ENCODE measurements around the gene TESPA1. TPM values are rescaled to one million over a fixed set of nuclear protein-coding genes. Genes with fewer than 3 reads are reported as not detected.
A peak's percentile ranks its signal among the peaks of the same experiment; 100 is the strongest.
"Not testable (repeated sequence)": the region's sequence is repeated elsewhere in the genome, so short reads cannot be mapped to it uniquely, and the experiment has no call there.

TESPA1 gene
- total RNA-seq, 1 experiment from 2014 or later = 35.1 TPM

DNA sequence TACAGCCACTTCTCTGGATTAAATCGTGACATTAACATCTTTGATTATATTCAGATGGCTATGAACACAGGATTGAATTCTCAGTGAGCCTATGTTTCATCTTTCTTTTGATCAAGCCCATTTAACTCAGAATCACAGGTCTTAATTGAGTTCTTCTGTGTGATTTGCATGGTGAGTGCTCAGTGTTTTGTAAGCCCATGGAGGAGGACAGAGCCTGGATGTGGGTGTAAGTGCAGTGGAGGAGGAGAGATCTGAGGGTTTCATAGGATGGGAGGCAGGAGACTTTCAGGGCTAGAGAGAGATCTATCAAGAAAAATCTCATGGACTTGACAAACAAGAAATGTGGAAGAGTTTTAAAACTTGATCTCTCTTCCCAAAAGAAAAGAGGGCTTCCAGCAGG is 5.3 kb upstream of the TESPA1 start:
- Histone ChIP-seq H4K20me1 (ENCODE audit: insufficient read depth, low read depth, low read length) (no peaks in the 10 kb centered on the region), H3K4me2 (ENCODE audit: low read depth, low read length, poor library complexity, severe bottlenecking) (peak overlapping the region; percentile 72), H3K36me3 (ENCODE audit: insufficient read depth, low read length) (no peaks in the 10 kb centered on the region), H3K9me2 (replicated peaks; ENCODE audit: insufficient read depth, low read length) (no peaks in the 10 kb centered on the region), H3K9ac (ENCODE audit: low read length) (peak overlapping the region; percentile 69), H3K9me3 (ENCODE audit: low read length) (no peaks in the 10 kb centered on the region), H3K4me1 (ENCODE audit: low read length) (peaks cover 73% of the 10 kb centered on the region), H3K27me3 (ENCODE audit: low read length) (no peaks in the 10 kb centered on the region), H2AFZ (ENCODE audit: low read length) (peak overlapping the region; percentile 6; the same call in 1 of the 2 replicates), H3K27ac (ENCODE audit: low read length) (peak overlapping the region; percentile 93), H3K79me2 (ENCODE audit: low read length) (peaks cover 11% of the 10 kb centered on the region), H3K4me3 (ENCODE audit: low read length) (no peak overlapping the region)
- DNase-seq = peak; percentile 56

DNA sequence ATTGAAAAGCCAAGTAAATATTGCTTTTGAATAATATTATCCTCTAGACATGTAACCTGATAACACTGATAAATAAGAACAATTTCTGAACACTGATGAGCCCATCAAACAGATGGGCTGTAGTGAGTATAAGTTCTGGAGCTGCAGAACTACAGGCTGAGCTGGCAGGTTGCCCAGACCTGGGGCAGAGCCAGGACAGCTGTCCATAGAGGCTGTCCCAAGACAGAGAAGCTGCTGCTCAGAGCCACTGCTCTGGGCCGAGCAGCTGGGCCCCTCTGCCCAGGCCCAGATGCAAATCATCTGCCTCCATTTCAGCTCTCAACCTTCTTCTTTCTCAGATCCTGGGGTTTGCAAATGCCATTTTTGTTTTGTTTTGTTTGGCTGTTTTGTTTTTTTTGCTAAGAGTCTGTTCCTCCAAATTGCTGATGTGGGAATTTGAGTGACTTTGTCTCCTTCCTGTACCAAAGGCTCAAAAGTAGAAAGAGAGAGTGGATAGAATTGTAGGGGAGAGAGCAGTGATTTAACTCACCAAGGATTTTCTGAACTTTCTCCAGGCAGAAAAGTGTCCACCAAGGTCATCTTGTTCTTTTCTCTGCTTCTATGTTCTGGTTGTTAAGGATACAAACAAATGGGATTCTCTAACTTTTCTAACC is 4.0 kb upstream of the TESPA1 start:
- Histone ChIP-seq H3K27me3 (ENCODE audit: low read length) (no peaks in the 10 kb centered on the region), H3K4me2 (ENCODE audit: low read depth, low read length, poor library complexity, severe bottlenecking) (peak overlapping the region; percentile 72), H3K9me2 (replicated peaks; ENCODE audit: insufficient read depth, low read length) (no peaks in the 10 kb centered on the region), H3K4me1 (ENCODE audit: low read length) (peaks cover 77% of the 10 kb centered on the region), H3K36me3 (ENCODE audit: insufficient read depth, low read length) (no peaks in the 10 kb centered on the region), H3K27ac (ENCODE audit: low read length) (peak overlapping the region; percentile 93), H3K79me2 (ENCODE audit: low read length) (peaks cover 22% of the 10 kb centered on the region), H2AFZ (ENCODE audit: low read length) (peak overlapping the region; percentile 38; the same call in 1 of the 2 replicates), H3K9me3 (ENCODE audit: low read length) (no peaks in the 10 kb centered on the region), H3K9ac (ENCODE audit: low read length) (peak overlapping the region; percentile 69), H4K20me1 (ENCODE audit: insufficient read depth, low read depth, low read length) (no peaks in the 10 kb centered on the region), H3K4me3 (ENCODE audit: low read length) (peak overlapping the region; percentile 32)
- DNase-seq = peak; percentile 78

DNA sequence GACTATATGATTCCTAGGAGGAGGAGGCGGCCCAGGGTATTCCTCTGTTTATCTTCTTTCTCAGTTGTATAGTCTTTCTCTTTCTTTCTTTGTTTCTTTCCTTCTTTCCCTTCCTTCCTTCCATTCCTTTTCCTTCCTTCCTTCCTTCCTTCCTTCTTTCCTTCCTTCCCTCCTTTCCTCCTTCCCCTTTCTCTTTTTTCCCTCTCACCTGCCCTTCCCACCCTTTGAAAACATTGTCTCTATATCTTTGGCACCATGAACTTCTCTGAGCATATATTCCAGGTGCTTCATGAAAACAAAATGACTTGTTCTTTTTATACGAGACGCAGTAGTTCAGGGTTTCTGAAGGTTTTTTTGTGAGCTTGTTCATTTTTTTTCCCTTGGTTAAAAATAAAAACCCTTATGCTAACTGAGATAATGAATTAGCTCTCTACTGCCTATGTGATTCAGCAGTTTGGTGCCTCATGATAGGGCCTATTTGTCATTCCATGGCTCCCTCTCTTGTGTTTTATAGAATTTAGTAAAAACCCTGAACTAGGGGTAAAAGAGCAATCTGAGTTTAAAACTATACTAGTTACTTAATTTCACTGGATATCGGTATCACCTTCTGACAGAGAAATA is 3.2 kb upstream of the TESPA1 start:
- H3K79me2 ChIP-seq (ENCODE audit: low read length) = peaks cover 30% of the 10 kb centered on the region
- H3K27ac ChIP-seq (ENCODE audit: low read length) = peak overlapping the region; percentile 93
- peak overlapping the region; percentile 69; the same call in 1 of the 2 replicates for H3K9ac ChIP-seq (ENCODE audit: low read length)
- no peaks in the 10 kb centered on the region for H4K20me1 ChIP-seq (ENCODE audit: insufficient read depth, low read depth, low read length)
- DNase-seq = no peak
- no peaks in the 10 kb centered on the region for H3K9me2 ChIP-seq (replicated peaks; ENCODE audit: insufficient read depth, low read length)
- no peaks in the 10 kb centered on the region for H3K27me3 ChIP-seq (ENCODE audit: low read length)
- H3K9me3 ChIP-seq (ENCODE audit: low read length) = no peaks in the 10 kb centered on the region
- peak overlapping the region; percentile 72 for H3K4me2 ChIP-seq (ENCODE audit: low read depth, low read length, poor library complexity, severe bottlenecking)
- 0 out of 2 replicates have a peak overlapping the region, but pooled peaks have one; percentile 8 for H2AFZ ChIP-seq (ENCODE audit: low read length)
- H3K4me1 ChIP-seq (ENCODE audit: low read length) = peaks cover 80% of the 10 kb centered on the region
- H3K4me3 ChIP-seq (ENCODE audit: low read length) = 0 out of 2 replicates have a peak overlapping the region, but pooled peaks have one; percentile 32
- peaks cover 4% of the 10 kb centered on the region; the same call in 1 of the 2 replicates for H3K36me3 ChIP-seq (ENCODE audit: insufficient read depth, low read length)

DNA sequence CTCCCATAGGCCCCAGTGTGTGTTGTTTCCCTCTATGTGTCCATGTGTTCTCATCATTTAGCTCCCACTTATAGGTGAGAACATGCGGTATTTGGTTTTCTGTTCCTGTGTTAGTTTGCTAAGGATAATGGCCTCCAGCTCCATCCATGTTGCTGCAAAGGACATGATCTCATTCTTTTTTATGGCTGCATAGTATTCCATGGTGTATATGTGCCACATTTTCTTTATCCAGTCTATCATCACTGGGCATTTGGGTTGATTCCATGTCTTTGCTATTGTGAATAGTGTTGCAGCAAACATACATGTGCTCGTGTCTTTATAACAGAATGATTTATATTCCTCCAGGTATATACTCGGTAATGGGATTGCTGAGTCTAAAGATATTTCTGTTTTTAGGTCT is 2.2 kb upstream of the TESPA1 start:
- Histone ChIP-seq H3K4me1 (ENCODE audit: low read length) (peaks cover 82% of the 10 kb centered on the region), H3K79me2 (ENCODE audit: low read length) (peaks cover 39% of the 10 kb centered on the region)

DNA sequence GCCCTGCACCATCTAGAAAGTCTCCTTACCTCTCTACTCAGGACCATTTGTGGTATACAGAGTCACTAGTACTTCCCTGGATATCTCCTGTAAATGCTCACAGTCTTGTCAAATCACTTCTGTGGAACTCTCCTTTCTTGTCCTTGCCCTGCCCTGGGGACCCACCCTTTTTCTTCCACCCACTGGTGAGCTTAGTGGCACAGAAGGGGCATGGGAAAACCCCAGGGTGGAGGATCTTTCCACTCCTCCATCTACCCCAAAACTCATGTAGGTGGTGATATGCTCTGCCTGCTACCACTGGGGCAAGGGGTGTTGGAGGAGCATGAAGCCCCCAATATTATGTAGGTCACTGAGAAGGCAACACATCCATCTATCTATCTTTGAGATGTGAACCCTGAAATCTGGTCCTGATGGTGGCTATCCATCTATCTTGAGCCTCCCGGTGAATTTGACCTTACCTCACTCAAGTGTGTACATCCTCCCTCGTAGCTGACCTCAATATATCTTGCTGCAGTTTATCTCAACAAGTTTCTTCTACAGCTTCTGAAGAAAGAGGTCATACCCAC is 943 bp downstream of the TESPA1 start:
- H3K9me2 ChIP-seq (replicated peaks; ENCODE audit: insufficient read depth, low read length) = no peaks in the 10 kb centered on the region
- peaks cover 65% of the 10 kb centered on the region for H3K79me2 ChIP-seq (ENCODE audit: low read length)
- H3K9ac ChIP-seq (ENCODE audit: low read length) = peak overlapping the region; percentile 76
- H4K20me1 ChIP-seq (ENCODE audit: insufficient read depth, low read depth, low read length) = no peaks in the 10 kb centered on the region
- peak; percentile 42 for DNase-seq
- peaks cover 52% of the 10 kb centered on the region for H3K4me1 ChIP-seq (ENCODE audit: low read length)
- H2AFZ ChIP-seq (ENCODE audit: low read length) = no peak overlapping the region
- peak overlapping the region; percentile 81 for H3K4me2 ChIP-seq (ENCODE audit: low read depth, low read length, poor library complexity, severe bottlenecking)
- no peaks in the 10 kb centered on the region for H3K27me3 ChIP-seq (ENCODE audit: low read length)
- H3K36me3 ChIP-seq (ENCODE audit: insufficient read depth, low read length) = peaks cover 31% of the 10 kb centered on the region; the same call in 1 of the 2 replicates
- H3K9me3 ChIP-seq (ENCODE audit: low read length) = no peaks in the 10 kb centered on the region
- peak overlapping the region; percentile 74 for H3K27ac ChIP-seq (ENCODE audit: low read length)
- peak overlapping the region; percentile 73 for H3K4me3 ChIP-seq (ENCODE audit: low read length)

More for the DNA sequence above, 2.2 kb upstream of the TESPA1 start:
- not testable (repeated sequence) for H3K4me2 ChIP-seq (ENCODE audit: low read depth, low read length, poor library complexity, severe bottlenecking); DNase-seq; H4K20me1 ChIP-seq (ENCODE audit: insufficient read depth, low read depth, low read length); H3K9ac ChIP-seq (ENCODE audit: low read length); H3K27me3 ChIP-seq (ENCODE audit: low read length); H3K9me2 ChIP-seq (replicated peaks; ENCODE audit: insufficient read depth, low read length); H3K4me3 ChIP-seq (ENCODE audit: low read length); H3K9me3 ChIP-seq (ENCODE audit: low read length); H2AFZ ChIP-seq (ENCODE audit: low read length)
- Histone ChIP-seq H3K27ac (ENCODE audit: low read length) (0 out of 2 replicates have a peak overlapping the region, but pooled peaks have one; percentile 93), H3K36me3 (ENCODE audit: insufficient read depth, low read length) (peaks cover 13% of the 10 kb centered on the region; the same call in 1 of the 2 replicates)

DNA sequence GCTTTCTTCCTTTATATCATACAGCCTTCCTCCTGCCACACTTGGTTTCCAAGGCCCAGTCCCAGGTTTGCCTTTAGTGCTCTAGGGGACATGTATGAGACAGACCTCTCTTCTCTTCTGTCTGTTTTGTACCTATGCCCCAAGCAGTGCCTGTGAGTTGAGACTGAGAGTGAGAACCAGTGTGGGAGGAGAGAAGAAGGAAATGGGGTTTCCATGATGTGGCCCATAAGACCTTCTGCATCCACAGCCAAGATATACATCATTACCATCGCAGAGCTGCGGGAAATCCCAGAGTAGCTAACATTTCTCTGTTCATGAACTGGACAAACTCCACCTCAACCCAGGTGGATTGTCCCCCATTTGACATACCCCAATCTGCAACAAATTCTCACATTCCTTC is 2.8 kb downstream of the TESPA1 start:
- Histone ChIP-seq H3K4me1 (ENCODE audit: low read length) (peaks cover 36% of the 10 kb centered on the region), H3K9ac (ENCODE audit: low read length) (no peak overlapping the region), H3K27me3 (ENCODE audit: low read length) (no peaks in the 10 kb centered on the region), H3K27ac (ENCODE audit: low read length) (no peak overlapping the region), H3K36me3 (ENCODE audit: insufficient read depth, low read length) (peaks cover 31% of the 10 kb centered on the region; the same call in 1 of the 2 replicates), H3K9me3 (ENCODE audit: low read length) (no peaks in the 10 kb centered on the region), H4K20me1 (ENCODE audit: insufficient read depth, low read depth, low read length) (no peaks in the 10 kb centered on the region), H3K4me3 (ENCODE audit: low read length) (no peak overlapping the region), H2AFZ (ENCODE audit: low read length) (no peak overlapping the region), H3K79me2 (ENCODE audit: low read length) (peaks cover 83% of the 10 kb centered on the region), H3K4me2 (ENCODE audit: low read depth, low read length, poor library complexity, severe bottlenecking) (no peak overlapping the region), H3K9me2 (replicated peaks; ENCODE audit: insufficient read depth, low read length) (no peaks in the 10 kb centered on the region)
- DNase-seq = no peak

DNA sequence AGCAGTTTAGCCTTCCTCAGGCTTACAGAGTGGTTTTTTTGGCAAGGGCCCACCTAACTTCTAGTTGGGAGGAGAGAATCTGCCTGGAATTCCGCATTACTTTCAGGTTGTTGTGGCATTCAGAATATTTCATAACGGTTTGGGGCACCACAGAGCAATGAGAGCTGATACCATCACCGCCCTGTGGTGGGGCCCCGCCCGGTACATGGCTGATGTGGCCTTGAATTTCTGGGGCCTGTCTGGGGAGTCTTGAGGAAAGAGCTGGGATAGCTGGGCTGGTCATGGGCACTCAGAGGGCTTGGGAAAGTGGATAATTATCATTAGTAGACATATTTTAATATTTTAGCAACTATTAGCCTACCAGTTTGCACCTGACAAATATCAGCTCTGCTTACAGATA is 4.2 kb downstream of the TESPA1 start:
- Histone ChIP-seq H4K20me1 (ENCODE audit: insufficient read depth, low read depth, low read length) (no peaks in the 10 kb centered on the region), H3K9ac (ENCODE audit: low read length) (no peak overlapping the region), H3K27ac (ENCODE audit: low read length) (no peak overlapping the region), H3K36me3 (ENCODE audit: insufficient read depth, low read length) (peaks cover 31% of the 10 kb centered on the region; the same call in 1 of the 2 replicates), H3K4me2 (ENCODE audit: low read depth, low read length, poor library complexity, severe bottlenecking) (no peak overlapping the region), H3K4me3 (ENCODE audit: low read length) (no peak overlapping the region), H3K9me2 (replicated peaks; ENCODE audit: insufficient read depth, low read length) (no peaks in the 10 kb centered on the region), H3K4me1 (ENCODE audit: low read length) (peaks cover 26% of the 10 kb centered on the region), H2AFZ (ENCODE audit: low read length) (no peak overlapping the region), H3K79me2 (ENCODE audit: low read length) (peaks cover 83% of the 10 kb centered on the region), H3K9me3 (ENCODE audit: low read length) (no peaks in the 10 kb centered on the region), H3K27me3 (ENCODE audit: low read length) (no peaks in the 10 kb centered on the region)
- no peak for DNase-seq

DNA sequence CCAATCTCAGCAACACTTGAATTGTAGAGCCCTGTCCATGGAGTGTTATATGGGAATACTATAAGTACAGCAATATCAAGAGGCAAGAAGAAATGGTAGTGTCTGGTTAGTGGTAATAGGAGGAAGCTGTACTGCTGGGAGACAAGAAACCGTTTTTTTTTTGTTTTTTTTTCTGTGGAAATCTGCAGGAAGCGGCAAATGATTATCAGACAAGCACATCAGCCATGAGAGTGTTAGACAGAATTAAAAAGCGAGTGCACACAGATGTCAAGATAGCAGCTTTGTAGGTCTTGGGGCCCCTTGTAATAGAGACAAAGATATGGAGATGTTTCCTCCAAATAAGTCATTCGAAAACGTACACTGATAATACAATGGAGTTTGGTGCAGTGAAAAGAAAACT is 6.7 kb downstream of the TESPA1 start:
- peaks cover 68% of the 10 kb centered on the region for H3K79me2 ChIP-seq (ENCODE audit: low read length)
- DNase-seq = no peak
- H3K9me2 ChIP-seq (replicated peaks; ENCODE audit: insufficient read depth, low read length) = no peaks in the 10 kb centered on the region
- H3K9ac ChIP-seq (ENCODE audit: low read length) = no peak overlapping the region
- no peak overlapping the region for H3K27ac ChIP-seq (ENCODE audit: low read length)
- H2AFZ ChIP-seq (ENCODE audit: low read length) = no peak overlapping the region
- H3K36me3 ChIP-seq (ENCODE audit: insufficient read depth, low read length) = peaks cover 28% of the 10 kb centered on the region; the same call in 1 of the 2 replicates
- peaks cover 13% of the 10 kb centered on the region for H3K4me1 ChIP-seq (ENCODE audit: low read length)
- no peaks in the 10 kb centered on the region for H3K27me3 ChIP-seq (ENCODE audit: low read length)
- H4K20me1 ChIP-seq (ENCODE audit: insufficient read depth, low read depth, low read length) = no peaks in the 10 kb centered on the region
- no peaks in the 10 kb centered on the region for H3K9me3 ChIP-seq (ENCODE audit: low read length)
- H3K4me2 ChIP-seq (ENCODE audit: low read depth, low read length, poor library complexity, severe bottlenecking) = no peak overlapping the region
- H3K4me3 ChIP-seq (ENCODE audit: low read length) = no peak overlapping the region
